ENCODE results near the gene RPUSD4. TPM values are rescaled to one million over a fixed set of nuclear protein-coding genes. Genes with fewer than 3 reads are reported as not detected.

RPUSD4 gene
- total RNA-seq, 1 donor from 2014 or later = 47.9 TPM

- FAIRE-seq (no peak), DNase-seq (ENCODE audit: low read depth) (no peak)
- H3K27me3 ChIP-seq (ENCODE audit: control insufficient read depth, insufficient read depth, low read length) = no peaks in the 10 kb centered on the region
- no peak overlapping the region for H3K4me3 ChIP-seq (ENCODE audit: low read depth, low read length)
- peaks cover 6% of the 10 kb centered on the region for H3K36me3 ChIP-seq (ENCODE audit: control insufficient read depth, insufficient read depth, low read length)
- TF ChIP-seq CTCF (IDR thresholded peaks at IDR 0.05; ENCODE audit: insufficient read depth, low read length, severe bottlenecking) = no peak
These were observed 41.8 kb upstream of the RPUSD4 start for GRCh38 chr11:126253265-126253664.

DNA sequence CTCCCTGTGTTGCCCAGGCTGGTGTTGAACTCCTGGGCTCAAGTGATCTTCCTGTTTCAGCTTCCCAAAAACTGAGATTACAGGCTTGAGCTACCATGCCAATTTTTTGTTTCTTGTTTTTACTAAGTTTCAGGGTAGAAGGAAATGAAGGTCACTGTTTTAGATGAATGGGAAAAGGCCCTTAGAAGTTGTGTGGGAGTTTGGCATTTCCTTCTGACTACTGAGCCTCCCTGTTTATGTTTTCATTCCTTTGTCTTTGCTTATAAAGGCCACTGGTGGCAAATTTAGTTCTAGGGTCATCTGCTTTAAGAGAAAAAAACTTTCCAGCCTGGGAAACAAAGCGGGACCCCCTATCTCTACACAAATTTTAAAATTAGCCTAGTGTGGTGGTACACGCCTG, 35.2 kb upstream of the RPUSD4 start:
- FAIRE-seq (no peak), DNase-seq (ENCODE audit: low read depth) (no peak)
- Histone ChIP-seq H3K27me3 (ENCODE audit: control insufficient read depth, insufficient read depth, low read length) (no peaks in the 10 kb centered on the region), H3K36me3 (ENCODE audit: control insufficient read depth, insufficient read depth, low read length) (peaks cover 3% of the 10 kb centered on the region), H3K4me3 (ENCODE audit: low read depth, low read length) (no peak overlapping the region)
- TF ChIP-seq CTCF (IDR thresholded peaks at IDR 0.05; ENCODE audit: insufficient read depth, low read length, severe bottlenecking) = no peak

DNA sequence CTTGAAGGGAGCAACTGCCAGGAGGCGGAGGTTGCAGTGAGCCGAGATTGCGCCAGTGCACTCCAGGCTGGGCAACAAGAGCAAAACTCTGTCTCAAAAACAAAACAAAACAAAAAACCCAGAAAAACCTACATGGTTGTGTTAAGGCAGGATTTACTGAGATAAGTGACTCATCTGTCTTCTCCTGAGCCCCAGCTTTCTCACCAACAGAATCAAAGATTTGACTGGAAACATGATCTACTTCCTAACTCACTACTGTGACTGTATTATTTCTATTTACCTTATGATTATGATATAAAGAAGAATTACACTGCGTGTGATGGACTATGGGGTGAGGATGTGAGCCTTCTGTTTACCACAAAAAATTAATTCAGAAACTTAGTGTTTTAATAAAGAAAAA, 21.9 kb upstream of the RPUSD4 start:
- Histone ChIP-seq H3K27me3 (ENCODE audit: control insufficient read depth, insufficient read depth, low read length) (no peaks in the 10 kb centered on the region), H3K4me3 (ENCODE audit: low read depth, low read length) (no peak overlapping the region), H3K36me3 (ENCODE audit: control insufficient read depth, insufficient read depth, low read length) (peaks cover 1% of the 10 kb centered on the region)
- peak; percentile 53 for DNase-seq (ENCODE audit: low read depth)
- TF ChIP-seq CTCF (IDR thresholded peaks at IDR 0.05; ENCODE audit: insufficient read depth, low read length, severe bottlenecking) = no peak
- no peak for FAIRE-seq

GRCh38 chr11:126232683-126233082, 21.2 kb upstream of the RPUSD4 start:
- Histone ChIP-seq H3K4me3 (ENCODE audit: low read depth, low read length) (no peak overlapping the region), H3K36me3 (ENCODE audit: control insufficient read depth, insufficient read depth, low read length) (no peaks in the 10 kb centered on the region), H3K27me3 (ENCODE audit: control insufficient read depth, insufficient read depth, low read length) (no peaks in the 10 kb centered on the region)
- FAIRE-seq (no peak), DNase-seq (ENCODE audit: low read depth) (no peak)
- no peak for TF ChIP-seq CTCF (IDR thresholded peaks at IDR 0.05; ENCODE audit: insufficient read depth, low read length, severe bottlenecking)

GRCh38 chr11:126231725-126232459, 20.4 kb upstream of the RPUSD4 start:
- no peaks in the 10 kb centered on the region for H3K27me3 ChIP-seq (ENCODE audit: control insufficient read depth, insufficient read depth, low read length)
- H3K36me3 ChIP-seq (ENCODE audit: control insufficient read depth, insufficient read depth, low read length) = no peaks in the 10 kb centered on the region
- no peak for FAIRE-seq
- TF ChIP-seq CTCF (IDR thresholded peaks at IDR 0.05; ENCODE audit: insufficient read depth, low read length, severe bottlenecking) = no peak
- no peak overlapping the region for H3K4me3 ChIP-seq (ENCODE audit: low read depth, low read length)
- DNase-seq (ENCODE audit: low read depth) = peak; percentile 3

Data from bronchial epithelial cell (primary cell).